Measurements from ENCODE around the gene TMEM248. TPM values are rescaled to one million over a fixed set of nuclear protein-coding genes. Genes with fewer than 3 reads are reported as not detected.

The TMEM248 gene
- total RNA-seq, 1 experiment from 2014 or later = 60.4 TPM

DNA sequence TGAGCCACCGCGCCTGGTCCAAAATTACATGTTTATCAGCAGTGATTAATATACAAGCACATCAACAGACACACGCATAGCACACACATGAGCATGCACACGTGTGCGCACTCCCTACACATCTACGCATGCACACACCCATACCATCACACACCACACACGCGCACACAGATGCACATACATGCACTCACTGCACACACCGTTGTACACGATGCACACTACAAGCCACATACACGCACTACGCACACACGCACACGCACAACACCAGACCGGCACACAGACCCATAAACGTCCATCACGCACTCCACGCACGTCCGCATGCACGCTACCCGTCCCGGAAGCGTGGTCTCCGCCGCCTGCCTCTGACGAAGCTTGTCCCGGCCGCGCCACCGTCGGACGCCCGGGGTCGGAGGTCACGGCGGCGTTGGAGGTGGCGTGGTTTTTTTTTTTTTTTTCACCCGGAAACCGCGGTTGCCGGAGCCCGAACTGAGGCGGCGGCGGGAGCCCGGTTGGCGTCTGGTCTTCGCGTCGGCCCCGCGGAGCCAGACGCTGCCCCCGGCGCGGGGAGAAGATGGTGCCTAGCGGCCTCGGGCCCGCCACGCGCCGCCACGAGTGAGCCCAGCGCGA lies at the start of gene TMEM248 (continued):
- TF ChIP-seq, protein P1, sequence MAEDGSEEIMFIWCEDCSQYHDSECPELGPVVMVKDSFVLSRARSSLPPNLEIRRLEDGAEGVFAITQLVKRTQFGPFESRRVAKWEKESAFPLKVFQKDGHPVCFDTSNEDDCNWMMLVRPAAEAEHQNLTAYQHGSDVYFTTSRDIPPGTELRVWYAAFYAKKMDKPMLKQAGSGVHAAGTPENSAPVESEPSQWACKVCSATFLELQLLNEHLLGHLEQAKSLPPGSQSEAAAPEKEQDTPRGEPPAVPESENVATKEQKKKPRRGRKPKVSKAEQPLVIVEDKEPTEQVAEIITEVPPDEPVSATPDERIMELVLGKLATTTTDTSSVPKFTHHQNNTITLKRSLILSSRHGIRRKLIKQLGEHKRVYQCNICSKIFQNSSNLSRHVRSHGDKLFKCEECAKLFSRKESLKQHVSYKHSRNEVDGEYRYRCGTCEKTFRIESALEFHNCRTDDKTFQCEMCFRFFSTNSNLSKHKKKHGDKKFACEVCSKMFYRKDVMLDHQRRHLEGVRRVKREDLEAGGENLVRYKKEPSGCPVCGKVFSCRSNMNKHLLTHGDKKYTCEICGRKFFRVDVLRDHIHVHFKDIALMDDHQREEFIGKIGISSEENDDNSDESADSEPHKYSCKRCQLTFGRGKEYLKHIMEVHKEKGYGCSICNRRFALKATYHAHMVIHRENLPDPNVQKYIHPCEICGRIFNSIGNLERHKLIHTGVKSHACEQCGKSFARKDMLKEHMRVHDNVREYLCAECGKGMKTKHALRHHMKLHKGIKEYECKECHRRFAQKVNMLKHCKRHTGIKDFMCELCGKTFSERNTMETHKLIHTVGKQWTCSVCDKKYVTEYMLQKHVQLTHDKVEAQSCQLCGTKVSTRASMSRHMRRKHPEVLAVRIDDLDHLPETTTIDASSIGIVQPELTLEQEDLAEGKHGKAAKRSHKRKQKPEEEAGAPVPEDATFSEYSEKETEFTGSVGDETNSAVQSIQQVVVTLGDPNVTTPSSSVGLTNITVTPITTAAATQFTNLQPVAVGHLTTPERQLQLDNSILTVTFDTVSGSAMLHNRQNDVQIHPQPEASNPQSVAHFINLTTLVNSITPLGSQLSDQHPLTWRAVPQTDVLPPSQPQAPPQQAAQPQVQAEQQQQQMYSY (CRISPR knock-in tag; IDR thresholded peaks at IDR 0.05) = no peak
- TF ChIP-seq SMAD4 (CRISPR knock-in tag; IDR thresholded peaks at IDR 0.05) = no peak
- no peak for TF ChIP-seq ZNF423 (CRISPR knock-in tag; IDR thresholded peaks at IDR 0.05)
- TF ChIP-seq ZNF121 (CRISPR knock-in tag; IDR thresholded peaks at IDR 0.05) = no peak
- TF ChIP-seq CREB1 (CRISPR knock-in tag; IDR thresholded peaks at IDR 0.05) = no peak
- TF ChIP-seq, protein P2, sequence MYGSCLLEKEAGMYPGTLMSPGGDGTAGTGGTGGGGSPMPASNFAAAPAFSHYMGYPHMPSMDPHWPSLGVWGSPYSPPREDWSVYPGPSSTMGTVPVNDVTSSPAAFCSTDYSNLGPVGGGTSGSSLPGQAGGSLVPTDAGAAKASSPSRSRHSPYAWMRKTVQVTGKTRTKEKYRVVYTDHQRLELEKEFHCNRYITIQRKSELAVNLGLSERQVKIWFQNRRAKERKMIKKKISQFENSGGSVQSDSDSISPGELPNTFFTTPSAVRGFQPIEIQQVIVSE (CRISPR knock-in tag; IDR thresholded peaks at IDR 0.05; ENCODE audit: borderline replicate concordance) = no peak
- TF ChIP-seq GRHL2 (CRISPR knock-in tag; IDR thresholded peaks at IDR 0.05; ENCODE audit: insufficient replicate concordance, severe bottlenecking) = no peak
- TF ChIP-seq, protein P3, sequence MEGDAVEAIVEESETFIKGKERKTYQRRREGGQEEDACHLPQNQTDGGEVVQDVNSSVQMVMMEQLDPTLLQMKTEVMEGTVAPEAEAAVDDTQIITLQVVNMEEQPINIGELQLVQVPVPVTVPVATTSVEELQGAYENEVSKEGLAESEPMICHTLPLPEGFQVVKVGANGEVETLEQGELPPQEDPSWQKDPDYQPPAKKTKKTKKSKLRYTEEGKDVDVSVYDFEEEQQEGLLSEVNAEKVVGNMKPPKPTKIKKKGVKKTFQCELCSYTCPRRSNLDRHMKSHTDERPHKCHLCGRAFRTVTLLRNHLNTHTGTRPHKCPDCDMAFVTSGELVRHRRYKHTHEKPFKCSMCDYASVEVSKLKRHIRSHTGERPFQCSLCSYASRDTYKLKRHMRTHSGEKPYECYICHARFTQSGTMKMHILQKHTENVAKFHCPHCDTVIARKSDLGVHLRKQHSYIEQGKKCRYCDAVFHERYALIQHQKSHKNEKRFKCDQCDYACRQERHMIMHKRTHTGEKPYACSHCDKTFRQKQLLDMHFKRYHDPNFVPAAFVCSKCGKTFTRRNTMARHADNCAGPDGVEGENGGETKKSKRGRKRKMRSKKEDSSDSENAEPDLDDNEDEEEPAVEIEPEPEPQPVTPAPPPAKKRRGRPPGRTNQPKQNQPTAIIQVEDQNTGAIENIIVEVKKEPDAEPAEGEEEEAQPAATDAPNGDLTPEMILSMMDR (IDR thresholded peaks at IDR 0.05) = no peak
- TF ChIP-seq GABPB1 (CRISPR knock-in tag; IDR thresholded peaks at IDR 0.05) = peak; percentile 55; the same call in 1 of the 2 replicates
- TF ChIP-seq PRRX2 (CRISPR knock-in tag; IDR thresholded peaks at IDR 0.05) = no peak
- TF ChIP-seq, protein P4, sequence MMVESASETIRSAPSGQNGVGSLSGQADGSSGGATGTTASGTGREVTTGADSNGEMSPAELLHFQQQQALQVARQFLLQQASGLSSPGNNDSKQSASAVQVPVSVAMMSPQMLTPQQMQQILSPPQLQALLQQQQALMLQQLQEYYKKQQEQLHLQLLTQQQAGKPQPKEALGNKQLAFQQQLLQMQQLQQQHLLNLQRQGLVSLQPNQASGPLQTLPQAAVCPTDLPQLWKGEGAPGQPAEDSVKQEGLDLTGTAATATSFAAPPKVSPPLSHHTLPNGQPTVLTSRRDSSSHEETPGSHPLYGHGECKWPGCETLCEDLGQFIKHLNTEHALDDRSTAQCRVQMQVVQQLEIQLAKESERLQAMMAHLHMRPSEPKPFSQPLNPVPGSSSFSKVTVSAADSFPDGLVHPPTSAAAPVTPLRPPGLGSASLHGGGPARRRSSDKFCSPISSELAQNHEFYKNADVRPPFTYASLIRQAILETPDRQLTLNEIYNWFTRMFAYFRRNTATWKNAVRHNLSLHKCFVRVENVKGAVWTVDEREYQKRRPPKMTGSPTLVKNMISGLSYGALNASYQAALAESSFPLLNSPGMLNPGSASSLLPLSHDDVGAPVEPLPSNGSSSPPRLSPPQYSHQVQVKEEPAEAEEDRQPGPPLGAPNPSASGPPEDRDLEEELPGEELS (CRISPR knock-in tag; IDR thresholded peaks at IDR 0.05) = no peak; the same call in 1 of the 2 replicates
- TF ChIP-seq, protein P5, sequence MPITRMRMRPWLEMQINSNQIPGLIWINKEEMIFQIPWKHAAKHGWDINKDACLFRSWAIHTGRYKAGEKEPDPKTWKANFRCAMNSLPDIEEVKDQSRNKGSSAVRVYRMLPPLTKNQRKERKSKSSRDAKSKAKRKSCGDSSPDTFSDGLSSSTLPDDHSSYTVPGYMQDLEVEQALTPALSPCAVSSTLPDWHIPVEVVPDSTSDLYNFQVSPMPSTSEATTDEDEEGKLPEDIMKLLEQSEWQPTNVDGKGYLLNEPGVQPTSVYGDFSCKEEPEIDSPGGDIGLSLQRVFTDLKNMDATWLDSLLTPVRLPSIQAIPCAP (CRISPR knock-in tag; IDR thresholded peaks at IDR 0.05) = no peak
- no peak for TF ChIP-seq ZNF396 (CRISPR knock-in tag; IDR thresholded peaks at IDR 0.05; ENCODE audit: borderline replicate concordance)
- TF ChIP-seq ZNF317 (CRISPR knock-in tag; IDR thresholded peaks at IDR 0.05; ENCODE audit: borderline replicate concordance, low read depth) = no peak
- TF ChIP-seq ATF3 (CRISPR knock-in tag; conservative IDR thresholded peaks at IDR 0.05) = no peak
- TF ChIP-seq ESRRA (CRISPR knock-in tag; IDR thresholded peaks at IDR 0.05; ENCODE audit: borderline replicate concordance) = no peak
- TF ChIP-seq TEAD4 (CRISPR knock-in tag; IDR thresholded peaks at IDR 0.05) = no peak
- TF ChIP-seq ELF4 (CRISPR knock-in tag; IDR thresholded peaks at IDR 0.05; ENCODE audit: low read depth) = no peak; the same call in 1 of the 2 replicates
- no peak for TF ChIP-seq TP53 (CRISPR knock-in tag; IDR thresholded peaks at IDR 0.05)
- TF ChIP-seq, protein P6, sequence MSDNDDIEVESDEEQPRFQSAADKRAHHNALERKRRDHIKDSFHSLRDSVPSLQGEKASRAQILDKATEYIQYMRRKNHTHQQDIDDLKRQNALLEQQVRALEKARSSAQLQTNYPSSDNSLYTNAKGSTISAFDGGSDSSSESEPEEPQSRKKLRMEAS (CRISPR knock-in tag; IDR thresholded peaks at IDR 0.05) = peak; percentile 92; the same call in 1 of the 2 replicates
- TF ChIP-seq HMGA2 (CRISPR knock-in tag; IDR thresholded peaks at IDR 0.05) = no peak
- no peak for TF ChIP-seq ATF1 (CRISPR knock-in tag; IDR thresholded peaks at IDR 0.05)
- no peak for TF ChIP-seq NR1H2 (CRISPR knock-in tag; IDR thresholded peaks at IDR 0.05)
- no peak for TF ChIP-seq GTF2I (CRISPR knock-in tag; conservative IDR thresholded peaks at IDR 0.05)
- peak; percentile 66; the same call in 1 of the 2 replicates for TF ChIP-seq CREM (CRISPR knock-in tag; IDR thresholded peaks at IDR 0.05)
- TF ChIP-seq ZBTB43 (CRISPR knock-in tag; IDR thresholded peaks at IDR 0.05) = peak; percentile 93; the same call in 1 of the 2 replicates
- no peak for TF ChIP-seq EMX1 (CRISPR knock-in tag; IDR thresholded peaks at IDR 0.05)
- TF ChIP-seq ZNF138 (CRISPR knock-in tag; conservative IDR thresholded peaks at IDR 0.05) = no peak
